GM19351 (cell line): ENCODE results near the gene TMEM38B.
"Not testable (repeated sequence)": the region's sequence is repeated elsewhere in the genome, so short reads cannot be mapped to it uniquely, and the experiment has no call there.

Source experiments
- ATAC-seq: cut with Tn5 transposase; IDR thresholded peaks from one replicate; pipeline ENCODE4 v1.9.1; 2021; ENCODE audit warnings: mild to moderate bottlenecking, moderate library complexity; ENCODE audit not compliant: unreplicated experiment

The TMEM38B gene

GRCh38 chr9:105714020-105714331 lies 19.6 kb downstream of the TMEM38B start:
- no peak for ATAC-seq

GRCh38 chr9:105716146-105716545 lies 21.8 kb downstream of the TMEM38B start:
- ATAC-seq, result no peak

GRCh38 chr9:105722099-105722498 lies 27.8 kb downstream of the TMEM38B start:
- ATAC-seq, result no peak

- no peak for ATAC-seq
Measured at GRCh38 chr9:105725370-105725769, 31.0 kb downstream of the TMEM38B start.

- not testable (repeated sequence) for ATAC-seq
Measured at GRCh38 chr9:105728230-105728629, 33.9 kb downstream of the TMEM38B start.

GRCh38 chr9:105731420-105731819 lies 37.1 kb downstream of the TMEM38B start:
- ATAC-seq, result not testable (repeated sequence)

- ATAC-seq, result no peak
Measured at GRCh38 chr9:105735366-105735765, 41.0 kb downstream of the TMEM38B start.

- ATAC-seq, result no peak
Measured at GRCh38 chr9:105737205-105737604, 42.9 kb downstream of the TMEM38B start.

GRCh38 chr9:105742088-105742487 lies 47.7 kb downstream of the TMEM38B start:
- no peak for ATAC-seq

GRCh38 chr9:105747325-105747724 lies 53.0 kb downstream of the TMEM38B start:
- not testable (repeated sequence) for ATAC-seq

- no peak for ATAC-seq
Measured at GRCh38 chr9:105751761-105752160, 57.4 kb downstream of the TMEM38B start.

- ATAC-seq, result peak; percentile 54
Measured at GRCh38 chr9:105757496-105758251, 63.3 kb downstream of the TMEM38B start.

GRCh38 chr9:105760053-105760452 lies 65.7 kb downstream of the TMEM38B start:
- no peak for ATAC-seq

- not testable (repeated sequence) for ATAC-seq
Measured at GRCh38 chr9:105782561-105783494, 88.5 kb downstream of the TMEM38B start.

GRCh38 chr9:105783495-105783872 lies 89.1 kb downstream of the TMEM38B start:
- not testable (repeated sequence) for ATAC-seq

- not testable (repeated sequence) for ATAC-seq
Measured at GRCh38 chr9:105786796-105787195, 92.5 kb downstream of the TMEM38B start.

GRCh38 chr9:105816202-105816744 lies 121.9 kb downstream of the TMEM38B start:
- ATAC-seq, result no peak

- ATAC-seq, result no peak
Measured at GRCh38 chr9:105816981-105817380, 122.6 kb downstream of the TMEM38B start.

- no peak for ATAC-seq
Measured at GRCh38 chr9:105818903-105819302, 124.6 kb downstream of the TMEM38B start.

GRCh38 chr9:105822814-105823213 lies 128.5 kb downstream of the TMEM38B start:
- ATAC-seq, result no peak
